ENCODE data around the gene CACNA1B.
"Not testable (repeated sequence)": the region's sequence is repeated elsewhere in the genome, so short reads cannot be mapped to it uniquely, and the experiment has no call there.

The CACNA1B gene

GRCh38 chr9:138099803-138100598, 222.4 kb downstream of the CACNA1B start:
- DNase-seq (ENCODE audit: low read depth): no peak

GRCh38 chr9:138100711-138101350, 223.2 kb downstream of the CACNA1B start:
- no peak for DNase-seq (ENCODE audit: low read depth)

- no peak for DNase-seq (ENCODE audit: low read depth)
Observed at GRCh38 chr9:138101444-138102234, 224.1 kb downstream of the CACNA1B start.

GRCh38 chr9:138102246-138103051, 224.9 kb downstream of the CACNA1B start:
- DNase-seq (ENCODE audit: low read depth): no peak

- DNase-seq (ENCODE audit: low read depth): no peak
Observed at GRCh38 chr9:138103111-138103848, 225.7 kb downstream of the CACNA1B start.

GRCh38 chr9:138103849-138104206, 226.2 kb downstream of the CACNA1B start:
- DNase-seq (ENCODE audit: low read depth): no peak

GRCh38 chr9:138104251-138105122, 226.9 kb downstream of the CACNA1B start:
- DNase-seq (ENCODE audit: low read depth): no peak

GRCh38 chr9:138105123-138105415, 227.5 kb downstream of the CACNA1B start:
- no peak for DNase-seq (ENCODE audit: low read depth)

- no peak for DNase-seq (ENCODE audit: low read depth)
Observed at GRCh38 chr9:138105561-138106505, 228.3 kb downstream of the CACNA1B start.

- not testable (repeated sequence) for DNase-seq (ENCODE audit: low read depth)
Observed at GRCh38 chr9:138107039-138107438, 229.5 kb downstream of the CACNA1B start.

GRCh38 chr9:138111607-138112006, 234.0 kb downstream of the CACNA1B start:
- DNase-seq (ENCODE audit: low read depth): no peak

- no peak for DNase-seq (ENCODE audit: low read depth)
Observed at GRCh38 chr9:138112090-138112748, 234.6 kb downstream of the CACNA1B start.

- no peak for DNase-seq (ENCODE audit: low read depth)
Observed at GRCh38 chr9:138112791-138113600, 235.4 kb downstream of the CACNA1B start.

GRCh38 chr9:138113701-138114325, 236.2 kb downstream of the CACNA1B start:
- DNase-seq (ENCODE audit: low read depth): not testable (repeated sequence)

- no peak for DNase-seq (ENCODE audit: low read depth)
Observed at GRCh38 chr9:138114501-138115245, 237.1 kb downstream of the CACNA1B start.

GRCh38 chr9:138115506-138115905, 237.9 kb downstream of the CACNA1B start:
- no peak for DNase-seq (ENCODE audit: low read depth)

GRCh38 chr9:138116521-138116920, 238.9 kb downstream of the CACNA1B start:
- DNase-seq (ENCODE audit: low read depth): no peak
